Coronary artery (tissue), 2 donors: ENCODE measurements around the gene PASK.

ENCODE experiments used
- DNase-seq: peaks from one replicate; pipeline ENCODE4 v3.0.0-alpha.2; 2017; ENCODE audit warnings: low spot score
- H3K27ac ChIP-seq, 2 donors: fragments of 200-600 bp; sonication (generic); one replicate each; pipeline ENCODE4 v1.5.1; 2016 to 2019
- H3K4me3 ChIP-seq: fragments of 200-600 bp; sonication (generic); 2 replicates; pipeline ENCODE4 v1.5.1; 2016; ENCODE audit warnings: mild to moderate bottlenecking, moderate library complexity
- TF ChIP-seq, protein P1 (sequence below): fragments of 200-600 bp; sonication (generic); IDR thresholded peaks from one replicate; pipeline ENCODE4 v1.5.1; 2019; ENCODE audit warnings: antibody characterized with exemption

Gene PASK

DNA sequence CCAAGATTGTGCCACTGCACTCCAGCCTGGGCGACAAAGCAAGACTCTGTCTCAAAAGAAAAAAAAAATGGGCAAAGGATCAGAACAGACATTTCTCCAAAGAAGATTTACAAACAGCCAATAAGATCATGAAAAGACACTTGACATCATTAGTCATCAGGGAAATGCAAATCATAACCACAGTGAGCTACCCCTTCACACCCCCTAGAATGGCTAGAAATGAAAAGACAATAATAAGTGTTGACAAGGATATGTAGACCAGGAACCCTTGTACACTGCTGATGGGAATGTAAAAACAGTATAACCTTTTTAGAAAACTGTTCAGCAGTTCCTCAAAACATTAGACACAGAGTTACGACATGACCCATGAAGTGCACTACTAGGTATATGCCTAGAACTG is 28.8 kb downstream of the PASK start:
- no peak overlapping the region for H3K4me3 ChIP-seq
- no peak for DNase-seq
- H3K27ac ChIP-seq: no peak overlapping the region
- TF ChIP-seq, protein P1, sequence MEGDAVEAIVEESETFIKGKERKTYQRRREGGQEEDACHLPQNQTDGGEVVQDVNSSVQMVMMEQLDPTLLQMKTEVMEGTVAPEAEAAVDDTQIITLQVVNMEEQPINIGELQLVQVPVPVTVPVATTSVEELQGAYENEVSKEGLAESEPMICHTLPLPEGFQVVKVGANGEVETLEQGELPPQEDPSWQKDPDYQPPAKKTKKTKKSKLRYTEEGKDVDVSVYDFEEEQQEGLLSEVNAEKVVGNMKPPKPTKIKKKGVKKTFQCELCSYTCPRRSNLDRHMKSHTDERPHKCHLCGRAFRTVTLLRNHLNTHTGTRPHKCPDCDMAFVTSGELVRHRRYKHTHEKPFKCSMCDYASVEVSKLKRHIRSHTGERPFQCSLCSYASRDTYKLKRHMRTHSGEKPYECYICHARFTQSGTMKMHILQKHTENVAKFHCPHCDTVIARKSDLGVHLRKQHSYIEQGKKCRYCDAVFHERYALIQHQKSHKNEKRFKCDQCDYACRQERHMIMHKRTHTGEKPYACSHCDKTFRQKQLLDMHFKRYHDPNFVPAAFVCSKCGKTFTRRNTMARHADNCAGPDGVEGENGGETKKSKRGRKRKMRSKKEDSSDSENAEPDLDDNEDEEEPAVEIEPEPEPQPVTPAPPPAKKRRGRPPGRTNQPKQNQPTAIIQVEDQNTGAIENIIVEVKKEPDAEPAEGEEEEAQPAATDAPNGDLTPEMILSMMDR: no peak

DNA sequence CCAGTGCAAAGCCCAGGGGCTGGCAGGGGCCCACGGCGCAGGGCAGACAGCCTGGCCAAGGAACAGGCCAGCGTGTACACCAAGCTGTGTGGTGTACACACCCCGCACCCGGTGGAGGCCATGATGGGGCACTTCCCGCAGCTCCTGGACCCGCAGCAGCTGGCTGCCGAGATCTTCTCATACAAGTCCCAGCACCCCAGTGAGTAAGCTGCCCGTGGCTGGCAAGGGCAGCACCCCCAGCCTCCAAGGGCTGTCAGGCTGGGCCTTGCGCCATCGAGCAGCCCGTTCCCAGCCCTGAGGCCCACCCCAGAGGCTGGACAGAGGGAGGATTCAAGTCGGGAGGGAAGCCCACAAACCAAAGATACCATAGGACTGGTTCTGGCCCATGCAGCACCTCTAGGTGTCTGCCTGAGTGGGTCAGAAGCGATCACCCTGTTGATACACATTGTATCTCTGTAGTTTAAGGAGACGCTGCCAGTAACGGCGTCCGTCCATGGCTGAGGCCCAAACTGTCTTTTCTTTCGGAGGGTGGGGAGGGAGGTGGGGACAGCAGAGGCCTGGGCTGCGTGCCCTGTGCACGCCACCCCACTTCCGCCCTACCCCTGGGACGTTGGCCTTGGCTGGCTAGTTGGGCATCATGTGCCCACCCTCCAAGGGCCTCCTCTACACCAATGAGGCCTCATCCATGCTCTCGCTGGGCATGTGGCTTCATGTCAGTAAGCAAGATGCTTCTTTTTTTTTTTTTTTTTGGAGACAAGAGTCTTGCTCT is 30.4 kb downstream of the PASK start:
- H3K4me3 ChIP-seq: no peak overlapping the region
- DNase-seq: no peak
- TF ChIP-seq, protein P1: no peak
- H3K27ac ChIP-seq: no peak overlapping the region

DNA sequence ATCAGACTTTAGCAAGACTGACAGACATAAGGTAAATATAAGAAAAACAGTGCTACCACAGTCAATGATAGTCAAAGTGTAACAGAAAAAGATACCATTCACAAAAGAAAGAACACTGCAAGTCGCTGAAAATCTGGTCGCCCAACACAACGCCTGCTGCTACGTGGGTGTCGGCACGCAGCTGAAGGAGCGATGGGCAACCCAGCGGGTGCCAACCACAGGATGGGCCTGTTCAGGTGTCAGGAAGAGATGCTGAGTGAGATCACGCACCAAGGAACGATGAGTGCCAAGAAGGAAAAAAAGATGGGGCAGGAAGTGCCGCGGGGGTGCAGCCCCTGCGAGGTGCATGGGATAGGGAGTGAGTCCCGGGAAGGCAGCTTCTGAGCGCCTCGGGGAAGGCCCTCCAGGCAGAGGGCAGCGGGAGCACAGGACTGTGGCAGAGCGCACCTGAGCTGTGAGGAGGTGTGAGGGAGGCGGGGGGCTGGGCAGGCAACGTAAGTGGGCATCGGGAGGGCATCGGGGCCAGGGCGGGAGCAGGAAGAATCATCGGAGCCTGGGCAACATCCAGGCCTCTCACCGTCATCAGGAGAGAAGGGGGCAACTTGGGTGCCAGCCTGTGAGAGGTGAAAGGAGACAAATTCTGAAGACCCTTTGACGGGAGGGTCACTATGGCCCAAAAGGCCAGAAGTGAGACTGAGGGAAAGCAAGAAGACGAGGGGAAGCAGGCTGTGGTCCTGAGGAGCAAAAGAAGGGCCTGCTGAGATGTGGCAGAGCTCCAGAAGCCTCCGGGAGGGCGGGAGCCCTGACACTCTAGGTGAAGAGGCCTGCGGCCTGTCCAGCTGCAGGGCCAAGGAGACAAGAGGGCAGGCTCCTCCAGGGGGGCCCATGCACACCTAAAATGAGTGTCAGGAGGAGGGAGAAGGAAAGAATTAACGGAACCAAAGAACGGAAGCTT is 32.4 kb downstream of the PASK start:
- no peak for DNase-seq
- TF ChIP-seq, protein P1: no peak
- H3K4me3 ChIP-seq: no peak overlapping the region
- H3K27ac ChIP-seq: no peak overlapping the region

DNA sequence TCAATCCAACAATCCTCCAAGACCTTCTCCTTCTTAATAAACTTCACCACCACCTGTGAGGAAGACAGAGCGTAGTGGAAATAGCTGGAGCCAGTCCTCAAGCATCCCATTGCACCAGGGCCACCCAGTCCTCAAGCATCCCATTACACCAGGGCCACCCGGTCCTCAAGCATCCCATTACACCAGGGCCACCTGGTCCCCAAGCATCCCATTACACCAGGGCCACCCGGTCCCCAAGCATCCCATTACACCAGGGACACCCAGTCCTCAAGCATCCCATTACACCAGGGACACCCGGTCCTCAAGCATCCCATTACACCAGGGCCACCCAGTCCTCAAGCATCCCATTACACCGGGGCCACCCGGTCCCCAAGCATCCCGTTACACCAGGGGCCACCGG is 33.9 kb downstream of the PASK start:
- TF ChIP-seq, protein P1: no peak
- no peak overlapping the region for H3K4me3 ChIP-seq
- no peak overlapping the region for H3K27ac ChIP-seq
- DNase-seq: no peak

DNA sequence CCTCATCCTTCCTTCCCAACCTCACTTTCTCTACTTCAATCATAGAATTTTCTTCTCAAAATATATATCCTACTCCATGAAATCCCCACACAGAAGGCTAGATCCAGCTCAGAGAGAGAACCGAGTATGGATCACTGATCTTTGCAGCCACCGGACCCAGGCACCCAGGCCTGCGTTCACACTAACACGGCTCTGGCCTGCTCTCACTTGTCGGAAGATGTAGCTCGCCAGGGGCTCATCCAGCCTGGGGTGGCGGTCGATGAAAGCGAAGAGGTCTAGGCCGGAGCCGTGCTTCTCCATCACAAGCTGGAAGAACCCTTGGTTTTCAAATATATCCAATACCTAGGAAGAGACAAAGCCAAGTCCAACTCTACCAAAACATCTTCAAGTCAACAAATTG is 34.4 kb downstream of the PASK start:
- H3K27ac ChIP-seq: no peak overlapping the region
- H3K4me3 ChIP-seq: no peak overlapping the region
- TF ChIP-seq, protein P1: no peak
- no peak for DNase-seq

DNA sequence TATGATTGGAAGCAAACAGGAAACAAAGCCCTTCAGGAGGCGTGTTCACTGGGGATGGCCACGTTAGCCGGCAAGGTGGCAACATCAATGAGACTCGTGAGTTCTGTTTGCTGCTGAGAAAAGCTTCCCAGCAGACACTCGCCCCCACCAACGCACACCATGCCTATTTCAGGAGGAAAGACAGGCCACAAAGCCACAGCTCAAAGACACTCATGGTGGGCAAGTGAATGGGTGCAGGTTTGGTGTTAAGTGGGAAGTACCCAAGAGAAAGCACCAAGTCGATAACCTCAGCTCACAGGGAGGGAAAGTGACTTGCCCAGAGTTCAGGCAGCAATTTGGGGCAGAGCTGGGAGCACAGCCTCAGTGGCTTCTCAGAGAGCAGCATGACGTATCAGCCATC is 36.7 kb downstream of the PASK start:
- H3K4me3 ChIP-seq: no peak overlapping the region
- TF ChIP-seq, protein P1: no peak
- H3K27ac ChIP-seq: no peak overlapping the region
- no peak for DNase-seq
